Mucosa of descending colon (tissue), 3 donors: ENCODE results near the gene PTPRD. TPM values are rescaled to one million over a fixed set of nuclear protein-coding genes. Genes with fewer than 3 reads are reported as not detected.

Experiments
- ATAC-seq: fragments of 200-7000 bp; cut with Tn5 transposase; one replicate; pipeline ENCODE4 v1.9.1; 2020; ENCODE audit warnings: mild to moderate bottlenecking, moderate library complexity
- DNase-seq, 3 donors: peaks; one replicate each; pipeline ENCODE4 v3.0.0-alpha.2; 2020
- H3K36me3 ChIP-seq: fragments of 200-600 bp; one replicate; pipeline ENCODE4 v1.8.0; 2021; ENCODE audit warnings: low read depth, mild to moderate bottlenecking
- H3K4me1 ChIP-seq: fragments of 200-600 bp; one replicate; pipeline ENCODE4 v1.8.0; 2021; ENCODE audit warnings: low read depth, mild to moderate bottlenecking
- H3K4me3 ChIP-seq: fragments of 200-600 bp; one replicate; pipeline ENCODE4 v1.8.0; 2021; ENCODE audit warnings: mild to moderate bottlenecking
- H3K9me3 ChIP-seq: fragments of 200-600 bp; one replicate; pipeline ENCODE4 v1.8.0; 2021; ENCODE audit warnings: mild to moderate bottlenecking
- intact Hi-C, 2 donors: fragments of 100-400 bp; cut with DNase I in 1 of 2; cut with micrococcal nuclease in 1 of 2; formaldehyde crosslinking; loops; one replicate each; pipeline versions ENCODE4 v1.11.0 to v1.11.1; 2022; cut with DNase I, micrococcal nuclease
- total RNA-seq, 3 donors: library from RNA; stranded (reverse); fragmentation: NEBNext Ultra II Directional in 2 of 3; extraction: Animal tissue kit (Norgen Biotek cat#: 25700) in 2 of 3; gene quantifications; one replicate each; pipeline versions ENCODE4 v1.2.1 to v1.2.4, GENCODE V29; 2021 to 2023
- TF ChIP-seq, protein P1 (sequence below): fragments of 200-600 bp; IDR thresholded peaks from one replicate; pipeline ENCODE4 v1.8.0; 2022; ENCODE audit warnings: antibody characterized with exemption, mild to moderate bottlenecking
- donor health status: DM: no; HTN: no; CAD: no; lungs with moderate emphysema.
- donor health status: DM: no; HTN: no; CAD: no.
- donor health status: DM: no; HTN: yes; CAD: no.

The PTPRD gene
- total RNA-seq, 3 donors from 2014 or later = 52.7 to 128 (median 113) TPM

DNA sequence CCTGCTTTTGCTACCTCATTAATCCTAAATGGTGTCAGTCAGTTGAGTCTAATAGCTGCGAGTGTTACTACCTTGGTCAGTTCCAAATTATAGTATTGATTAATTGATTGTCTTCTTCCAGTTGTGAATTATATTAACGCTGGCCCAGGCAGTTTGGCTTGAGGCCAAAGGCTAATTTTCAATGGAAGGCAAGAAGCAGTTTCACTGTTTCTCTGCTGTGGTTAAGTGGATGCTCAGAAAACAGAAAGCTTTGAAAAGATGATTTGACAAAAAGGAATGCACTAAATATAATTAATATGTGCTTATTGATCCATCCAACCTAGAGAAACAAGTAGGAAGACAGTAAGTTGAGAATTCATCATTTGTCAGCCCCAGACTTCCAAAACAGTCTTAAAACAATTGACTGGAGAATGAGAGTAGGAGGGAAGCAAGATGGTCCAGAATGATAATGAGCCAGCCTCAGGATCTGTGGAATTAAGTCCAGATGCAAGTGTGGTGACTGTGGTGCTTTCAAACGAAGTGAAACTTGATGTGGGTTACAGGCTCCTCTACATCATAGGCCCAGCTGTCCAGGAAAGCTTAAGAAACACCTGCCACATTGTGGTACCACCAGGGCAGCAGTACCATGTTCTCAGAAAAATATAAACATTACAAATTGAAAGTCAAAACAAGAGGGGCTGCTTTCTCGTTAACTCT is 1442.2 kb downstream of the PTPRD start:
- no peaks in the 10 kb centered on the region for H3K36me3 ChIP-seq
- H3K4me3 ChIP-seq = no peak overlapping the region
- no peak for ATAC-seq
- no peak for DNase-seq
- TF ChIP-seq, protein P1, sequence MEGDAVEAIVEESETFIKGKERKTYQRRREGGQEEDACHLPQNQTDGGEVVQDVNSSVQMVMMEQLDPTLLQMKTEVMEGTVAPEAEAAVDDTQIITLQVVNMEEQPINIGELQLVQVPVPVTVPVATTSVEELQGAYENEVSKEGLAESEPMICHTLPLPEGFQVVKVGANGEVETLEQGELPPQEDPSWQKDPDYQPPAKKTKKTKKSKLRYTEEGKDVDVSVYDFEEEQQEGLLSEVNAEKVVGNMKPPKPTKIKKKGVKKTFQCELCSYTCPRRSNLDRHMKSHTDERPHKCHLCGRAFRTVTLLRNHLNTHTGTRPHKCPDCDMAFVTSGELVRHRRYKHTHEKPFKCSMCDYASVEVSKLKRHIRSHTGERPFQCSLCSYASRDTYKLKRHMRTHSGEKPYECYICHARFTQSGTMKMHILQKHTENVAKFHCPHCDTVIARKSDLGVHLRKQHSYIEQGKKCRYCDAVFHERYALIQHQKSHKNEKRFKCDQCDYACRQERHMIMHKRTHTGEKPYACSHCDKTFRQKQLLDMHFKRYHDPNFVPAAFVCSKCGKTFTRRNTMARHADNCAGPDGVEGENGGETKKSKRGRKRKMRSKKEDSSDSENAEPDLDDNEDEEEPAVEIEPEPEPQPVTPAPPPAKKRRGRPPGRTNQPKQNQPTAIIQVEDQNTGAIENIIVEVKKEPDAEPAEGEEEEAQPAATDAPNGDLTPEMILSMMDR = no peak
- intact Hi-C loops = no loop called here
- no peaks in the 10 kb centered on the region for H3K4me1 ChIP-seq
- no peaks in the 10 kb centered on the region for H3K9me3 ChIP-seq

DNA sequence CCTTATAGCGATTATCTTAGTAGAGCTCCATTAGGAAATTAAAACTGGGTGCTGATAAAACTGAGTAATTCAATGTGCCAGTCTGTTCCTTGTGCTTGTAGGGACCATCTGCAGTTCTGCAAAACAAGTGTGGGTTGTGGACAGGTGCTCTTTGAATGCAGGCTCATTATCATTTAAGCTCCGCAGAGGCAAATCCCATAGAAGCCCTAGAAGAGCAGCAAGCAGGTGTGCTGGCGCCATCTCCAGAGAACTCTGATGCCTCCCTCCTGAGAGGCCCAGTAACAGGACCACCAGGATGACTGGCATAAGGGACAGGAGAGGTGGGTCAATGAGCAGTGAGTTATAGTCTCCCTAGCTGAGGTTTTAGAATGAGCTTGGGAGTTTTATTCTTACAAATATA is 1470.8 kb downstream of the PTPRD start:
- Histone ChIP-seq H3K36me3 (no peaks in the 10 kb centered on the region), H3K4me1 (no peaks in the 10 kb centered on the region), H3K9me3 (no peaks in the 10 kb centered on the region), H3K4me3 (no peak overlapping the region)
- intact Hi-C loops = no loop called here
- TF ChIP-seq, protein P1 = no peak
- ATAC-seq = no peak
- DNase-seq = no peak

DNA sequence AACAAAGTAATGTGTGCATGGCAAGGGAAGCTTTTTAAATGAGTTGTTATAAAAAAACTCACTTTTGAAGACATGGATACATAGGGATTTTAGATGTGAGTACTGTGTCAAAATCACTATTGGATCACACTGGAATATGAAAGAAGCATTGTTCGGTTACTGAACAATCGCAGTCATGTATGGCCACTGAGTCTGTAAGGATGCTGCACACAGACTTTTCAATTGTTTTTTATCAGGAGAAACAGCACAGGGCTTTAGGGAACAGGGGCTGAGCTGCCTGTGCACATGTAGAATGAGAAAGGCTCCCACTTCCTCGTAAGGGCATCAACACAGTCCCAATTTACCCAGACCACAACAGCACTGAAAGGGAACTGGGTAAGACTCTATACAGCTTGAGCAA is 1479.3 kb downstream of the PTPRD start:
- Histone ChIP-seq H3K36me3 (no peaks in the 10 kb centered on the region), H3K4me1 (no peaks in the 10 kb centered on the region), H3K4me3 (no peak overlapping the region), H3K9me3 (no peaks in the 10 kb centered on the region)
- no peak for DNase-seq
- TF ChIP-seq, protein P1 = no peak
- ATAC-seq = no peak
- intact Hi-C loops = no loop called here

DNA sequence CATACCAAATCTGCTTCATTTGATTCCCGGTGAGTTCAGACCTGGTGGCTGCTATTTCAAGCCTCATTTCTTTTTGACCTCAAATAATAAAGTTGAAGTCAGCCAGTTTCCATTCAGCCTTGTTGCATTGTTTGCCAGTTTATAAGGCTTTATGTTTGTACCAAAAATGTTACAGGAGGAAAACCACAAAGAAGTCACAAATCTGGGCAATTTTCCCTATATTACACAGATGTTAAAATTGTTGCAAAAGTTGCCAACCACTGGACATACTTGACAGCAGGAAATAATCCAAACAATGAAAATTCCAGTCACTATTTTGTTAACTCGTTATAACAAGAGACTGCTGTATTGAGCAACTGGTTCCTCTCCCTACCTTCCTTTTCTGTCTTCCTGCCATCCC is 1488.2 kb downstream of the PTPRD start:
- H3K36me3 ChIP-seq = no peaks in the 10 kb centered on the region
- intact Hi-C loops = no loop called here
- DNase-seq (no peak), ATAC-seq (no peak)
- TF ChIP-seq, protein P1 = no peak
- H3K4me3 ChIP-seq = no peak overlapping the region
- no peaks in the 10 kb centered on the region for H3K9me3 ChIP-seq
- H3K4me1 ChIP-seq = no peaks in the 10 kb centered on the region

DNA sequence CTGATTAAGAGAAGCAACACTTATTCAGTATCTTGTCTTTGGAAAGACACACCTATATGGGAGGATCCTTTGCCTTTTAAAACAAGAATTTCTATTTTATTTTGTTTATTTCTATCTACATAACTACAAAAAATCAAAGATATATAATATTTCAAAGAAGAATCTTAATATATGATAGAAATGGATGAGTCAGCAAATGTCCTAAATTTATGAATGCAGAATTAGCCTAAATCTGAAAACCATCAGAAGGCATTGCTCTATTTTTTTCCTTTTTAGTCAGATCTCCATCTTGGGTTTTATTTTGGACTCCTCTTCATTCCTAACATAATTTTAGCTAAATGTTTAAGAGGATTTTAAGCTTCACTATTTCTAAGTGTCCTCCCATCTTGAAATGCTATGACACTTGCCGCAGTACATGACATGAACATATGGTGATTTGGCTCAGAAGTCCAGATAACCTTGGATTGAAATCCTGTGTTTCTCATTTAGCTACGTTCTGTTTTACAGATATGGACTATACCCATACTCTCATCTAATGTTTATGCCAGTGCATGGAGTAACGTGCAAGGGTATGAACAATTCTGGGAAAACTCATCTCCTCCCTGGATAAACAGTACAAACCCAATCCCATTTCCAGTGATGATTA is 1490.4 kb downstream of the PTPRD start:
- Histone ChIP-seq H3K4me1 (no peaks in the 10 kb centered on the region), H3K36me3 (no peaks in the 10 kb centered on the region), H3K9me3 (no peaks in the 10 kb centered on the region), H3K4me3 (no peak overlapping the region)
- intact Hi-C loops = no loop called here
- ATAC-seq (no peak), DNase-seq (no peak)
- TF ChIP-seq, protein P1 = no peak
